ENCODE measurements around the gene SAMD5.
A peak's percentile ranks its signal among the peaks of the same experiment; 100 is the strongest.
"Not testable (repeated sequence)": the region's sequence is repeated elsewhere in the genome, so short reads cannot be mapped to it uniquely, and the experiment has no call there.

Gene SAMD5

GRCh38 chr6:147528511-147529145 lies 20.1 kb downstream of the SAMD5 start:
- no peak for DNase-seq

GRCh38 chr6:147530132-147531060 lies 21.9 kb downstream of the SAMD5 start:
- no peak for DNase-seq

- no peak for DNase-seq
These were observed 22.8 kb downstream of the SAMD5 start for GRCh38 chr6:147531321-147531720.

- no peak for DNase-seq
These were observed 25.8 kb downstream of the SAMD5 start for GRCh38 chr6:147534116-147534860.

GRCh38 chr6:147538821-147539220 lies 30.3 kb downstream of the SAMD5 start:
- no peak for DNase-seq

GRCh38 chr6:147540075-147540474 lies 31.6 kb downstream of the SAMD5 start:
- DNase-seq, result no peak

- DNase-seq, result not testable (repeated sequence)
These were observed 33.9 kb downstream of the SAMD5 start for GRCh38 chr6:147542436-147542835.

- no peak for DNase-seq
These were observed 35.9 kb downstream of the SAMD5 start for GRCh38 chr6:147544420-147544819.

GRCh38 chr6:147546501-147547368 lies 38.2 kb downstream of the SAMD5 start:
- no peak for DNase-seq

- no peak for DNase-seq
These were observed 38.9 kb downstream of the SAMD5 start for GRCh38 chr6:147547369-147547902.

GRCh38 chr6:147548921-147549475 lies 40.5 kb downstream of the SAMD5 start:
- no peak for DNase-seq

GRCh38 chr6:147549531-147549930 lies 41.0 kb downstream of the SAMD5 start:
- DNase-seq, result no peak

GRCh38 chr6:147551976-147552375 lies 43.5 kb downstream of the SAMD5 start:
- no peak for DNase-seq

- no peak for DNase-seq
These were observed 44.6 kb downstream of the SAMD5 start for GRCh38 chr6:147553099-147553498.

GRCh38 chr6:147554281-147554680 lies 45.8 kb downstream of the SAMD5 start:
- no peak for DNase-seq

- DNase-seq, result peak; percentile 88
These were observed 50.5 kb downstream of the SAMD5 start for GRCh38 chr6:147559006-147559405.

GRCh38 chr6:147560670-147561069 lies 52.2 kb downstream of the SAMD5 start:
- no peak for DNase-seq

GRCh38 chr6:147561726-147562125 lies 53.2 kb downstream of the SAMD5 start:
- no peak for DNase-seq

- no peak for DNase-seq
These were observed 55.0 kb downstream of the SAMD5 start for GRCh38 chr6:147563472-147563871.

GRCh38 chr6:147564556-147564955 lies 56.1 kb downstream of the SAMD5 start:
- no peak for DNase-seq

GRCh38 chr6:147566244-147566898 lies 57.9 kb downstream of the SAMD5 start:
- no peak for DNase-seq

Measured in NCI-H1048 (cell line).